Spleen (tissue), 7 donors: ENCODE results near the gene ATAD3B.

Experiments used
- POLR2A ChIP-seq, 3 donors: fragments of 450-650 bp; IDR thresholded peaks; one replicate each; pipeline ENCODE4 v1.5.1; 2017; ENCODE audit warnings: antibody characterized with exemption in 3 of 3, mild to moderate bottlenecking in 1 of 3
- POLR2AphosphoS5 ChIP-seq, 3 donors: sonication (generic); formaldehyde crosslinking; IDR thresholded peaks; one replicate each; pipeline ENCODE4 v1.5.1; 2017; ENCODE audit warnings: antibody characterized with exemption in 3 of 3
- TF ChIP-seq, protein P1 (sequence below), 11 experiments: fragments of 200-600 bp in 7 of 11; fragments of 450-650 bp in 4 of 11; sonication (generic) in 4 of 11; IDR thresholded peaks in 8 of 11; conservative IDR thresholded peaks in 3 of 11; 1 replicate in 7 of 11; 2 replicates in 4 of 11; pipeline versions ENCODE4 v1.4.0 to v1.8.0; 2016 to 2021; ENCODE audit warnings: antibody characterized with exemption in 11 of 11, inconsistent platforms in 4 of 11, mild to moderate bottlenecking in 1 of 11
- donor health status: DM: no; HTN: no; CAD: no; lungs with moderate emphysema.
- donor health status: DM: no; HTN: no; CAD: no.
- donor health status: DM: no; HTN: no; CAD: no.

DNA sequence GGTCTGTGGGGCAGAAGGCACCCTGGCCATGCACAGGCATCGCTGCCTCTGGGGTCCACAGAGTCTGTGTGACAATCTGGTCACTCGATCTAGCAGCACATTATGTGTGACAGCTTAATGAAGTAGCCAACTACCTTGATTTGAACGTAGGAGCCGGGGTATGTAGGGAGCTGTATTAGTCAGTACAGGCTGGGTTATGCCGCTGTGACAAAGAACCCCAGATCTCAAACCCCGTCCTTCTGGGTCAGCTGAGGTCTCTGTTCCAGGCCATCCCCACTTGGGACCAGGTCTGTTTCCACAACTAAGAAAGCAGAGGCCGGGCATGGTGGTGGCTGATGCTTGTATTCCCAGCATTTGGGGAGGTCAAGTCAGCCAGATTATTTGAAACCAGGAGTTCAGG, 8.3 kb upstream of the ATAD3B start:
- TF ChIP-seq POLR2AphosphoS5 (IDR thresholded peaks at IDR 0.05) (no peak), POLR2A (IDR thresholded peaks at IDR 0.05) (no peak)
- TF ChIP-seq, protein P1, sequence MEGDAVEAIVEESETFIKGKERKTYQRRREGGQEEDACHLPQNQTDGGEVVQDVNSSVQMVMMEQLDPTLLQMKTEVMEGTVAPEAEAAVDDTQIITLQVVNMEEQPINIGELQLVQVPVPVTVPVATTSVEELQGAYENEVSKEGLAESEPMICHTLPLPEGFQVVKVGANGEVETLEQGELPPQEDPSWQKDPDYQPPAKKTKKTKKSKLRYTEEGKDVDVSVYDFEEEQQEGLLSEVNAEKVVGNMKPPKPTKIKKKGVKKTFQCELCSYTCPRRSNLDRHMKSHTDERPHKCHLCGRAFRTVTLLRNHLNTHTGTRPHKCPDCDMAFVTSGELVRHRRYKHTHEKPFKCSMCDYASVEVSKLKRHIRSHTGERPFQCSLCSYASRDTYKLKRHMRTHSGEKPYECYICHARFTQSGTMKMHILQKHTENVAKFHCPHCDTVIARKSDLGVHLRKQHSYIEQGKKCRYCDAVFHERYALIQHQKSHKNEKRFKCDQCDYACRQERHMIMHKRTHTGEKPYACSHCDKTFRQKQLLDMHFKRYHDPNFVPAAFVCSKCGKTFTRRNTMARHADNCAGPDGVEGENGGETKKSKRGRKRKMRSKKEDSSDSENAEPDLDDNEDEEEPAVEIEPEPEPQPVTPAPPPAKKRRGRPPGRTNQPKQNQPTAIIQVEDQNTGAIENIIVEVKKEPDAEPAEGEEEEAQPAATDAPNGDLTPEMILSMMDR (IDR thresholded peaks at IDR 0.05 in 8 of 11, conservative IDR thresholded peaks at IDR 0.05 in 3 of 11): no peak
